HepG2 (cell line): Measurements from ENCODE around the gene IRX3. TPM values are rescaled to one million over a fixed set of nuclear protein-coding genes. Genes with fewer than 3 reads are reported as not detected.

Experiments
- FIP1L1 ChIP-seq: fragments of 200-400 bp; formaldehyde crosslinking; IDR thresholded peaks from 2 replicates; pipeline ENCODE4 v1.6.1; 2018; ENCODE audit warnings: low read depth, mild to moderate bottlenecking, low read length, moderate library complexity, borderline replicate concordance; ENCODE audit not compliant: insufficient read depth
- FOXA1 ChIP-seq, 2 experiments: fragments of 450-650 bp in 1 of 2; sonication (generic) in 1 of 2; formaldehyde crosslinking in 1 of 2; IDR thresholded peaks; 2 replicates each; pipeline versions ENCODE4 v1.4.0 to v1.6.1; 2016 to 2020; ENCODE audit warnings: missing genetic modification reagents in 1 of 2
- GFI1 ChIP-seq: sonication (generic); formaldehyde crosslinking; IDR thresholded peaks from 2 replicates; pipeline ENCODE4 v1.5.0; 2020; ENCODE audit warnings: missing genetic modification reagents, mild to moderate bottlenecking, borderline replicate concordance
- GTF2F1 ChIP-seq: fragments of 150-350 bp; IDR thresholded peaks from 2 replicates; pipeline ENCODE4 v1.6.1; 2014; ENCODE audit warnings: low read length
- HNRNPLL ChIP-seq: fragments of 200-400 bp; formaldehyde crosslinking; IDR thresholded peaks from 2 replicates; pipeline ENCODE4 v1.6.1; 2017; ENCODE audit warnings: mild to moderate bottlenecking, low read depth, low read length; ENCODE audit not compliant: poor library complexity, severe bottlenecking
- JUNB ChIP-seq: sonication (generic); formaldehyde crosslinking; IDR thresholded peaks from 2 replicates; pipeline ENCODE4 v1.8.0; 2022; ENCODE audit warnings: missing genetic modification reagents, mild to moderate bottlenecking, borderline replicate concordance
- MAFF ChIP-seq: IDR thresholded peaks from 2 replicates; pipeline ENCODE4 v1.6.1; 2011; ENCODE audit warnings: low read depth, low read length, improper control_type of control experiment
- MIER3 ChIP-seq: IDR thresholded peaks from 2 replicates; pipeline ENCODE4 v1.6.1; 2016; ENCODE audit warnings: missing compliant biosample characterization, borderline replicate concordance
- NCOA2 ChIP-seq: sonication (generic); formaldehyde crosslinking; IDR thresholded peaks from 2 replicates; pipeline ENCODE4 v1.8.0; 2022; ENCODE audit warnings: inconsistent platforms
- SP2 ChIP-seq: sonication (generic); formaldehyde crosslinking; IDR thresholded peaks from 2 replicates; pipeline ENCODE4 v1.5.1; 2020; ENCODE audit warnings: mild to moderate bottlenecking, missing genetic modification reagents
- TBX2 ChIP-seq: sonication (generic); formaldehyde crosslinking; IDR thresholded peaks from 2 replicates; pipeline ENCODE4 v1.5.0; 2020; ENCODE audit warnings: missing genetic modification reagents, mild to moderate bottlenecking, borderline replicate concordance
- ZNF143 ChIP-seq: sonication (generic); formaldehyde crosslinking; IDR thresholded peaks from 2 replicates; pipeline ENCODE4 v1.4.0; 2020; ENCODE audit warnings: missing genetic modification reagents
- ZNF329 ChIP-seq: sonication (generic); formaldehyde crosslinking; IDR thresholded peaks from 2 replicates; pipeline ENCODE4 v1.9.0; 2021; ENCODE audit warnings: low read depth, mild to moderate bottlenecking, missing genetic modification reagents
- ZNF589 ChIP-seq: sonication (generic); formaldehyde crosslinking; conservative IDR thresholded peaks from 2 replicates; pipeline ENCODE4 v1.8.0; 2022; ENCODE audit warnings: mild to moderate bottlenecking, moderate library complexity, missing genetic modification reagents
- ZNF670 ChIP-seq: sonication (generic); formaldehyde crosslinking; IDR thresholded peaks from 2 replicates; pipeline ENCODE4 v1.8.0; 2022; ENCODE audit warnings: mild to moderate bottlenecking, missing genetic modification reagents, borderline replicate concordance
- polyA plus RNA-seq, 8 experiments: library from polyadenylated mRNA; depleted of rRNA in 3 of 8; stranded (reverse) in 7 of 8; unstranded in 1 of 8; fragments of >200 nt; fragmentation: Illumina TruSeq in 4 of 8; extraction: Trizol in 4 of 8; gene quantifications; 2 replicates each; pipeline versions ENCODE4 v1.2.1 to v1.2.3, GENCODE V29; 2011 to 2016; ENCODE audit warnings: low read depth in 4 of 8, missing spikeins in 1 of 8, mixed read lengths in 1 of 8; ENCODE audit not compliant: insufficient read depth in 1 of 8
- total RNA-seq, 5 experiments: library from RNA; depleted of rRNA; stranded (reverse); fragments of >200 nt; fragmentation: Illumina TruSeq; extraction: Trizol; gene quantifications; 2 replicates each; pipeline ENCODE4 v1.2.3, GENCODE V29; 2016; ENCODE audit warnings: low read depth in 1 of 5
- TF ChIP-seq, protein P1 (sequence below): sonication (generic); formaldehyde crosslinking; IDR thresholded peaks from 2 replicates; pipeline ENCODE4 v1.5.0; 2020; ENCODE audit warnings: mild to moderate bottlenecking, missing genetic modification reagents, borderline replicate concordance
- TF ChIP-seq, protein P2 (sequence below): sonication (generic); formaldehyde crosslinking; conservative IDR thresholded peaks from 2 replicates; pipeline ENCODE4 v1.4.0; 2020; ENCODE audit warnings: missing genetic modification reagents
- TF ChIP-seq, protein P3 (sequence below): sonication (generic); formaldehyde crosslinking; IDR thresholded peaks from 2 replicates; pipeline ENCODE4 v1.5.1; 2020; ENCODE audit warnings: mild to moderate bottlenecking, missing genetic modification reagents, moderate library complexity
- TF ChIP-seq, protein P4 (sequence below): sonication (generic); formaldehyde crosslinking; IDR thresholded peaks from 2 replicates; pipeline ENCODE4 v1.4.0; 2020; ENCODE audit warnings: mild to moderate bottlenecking, missing genetic modification reagents

Gene IRX3
- total and polyA plus RNA-seq, 2 of the 13 experiments (the other 11 are each of a cell fraction or from before 2014, with no cell fraction given): 9.2 to 16.4 TPM

DNA sequence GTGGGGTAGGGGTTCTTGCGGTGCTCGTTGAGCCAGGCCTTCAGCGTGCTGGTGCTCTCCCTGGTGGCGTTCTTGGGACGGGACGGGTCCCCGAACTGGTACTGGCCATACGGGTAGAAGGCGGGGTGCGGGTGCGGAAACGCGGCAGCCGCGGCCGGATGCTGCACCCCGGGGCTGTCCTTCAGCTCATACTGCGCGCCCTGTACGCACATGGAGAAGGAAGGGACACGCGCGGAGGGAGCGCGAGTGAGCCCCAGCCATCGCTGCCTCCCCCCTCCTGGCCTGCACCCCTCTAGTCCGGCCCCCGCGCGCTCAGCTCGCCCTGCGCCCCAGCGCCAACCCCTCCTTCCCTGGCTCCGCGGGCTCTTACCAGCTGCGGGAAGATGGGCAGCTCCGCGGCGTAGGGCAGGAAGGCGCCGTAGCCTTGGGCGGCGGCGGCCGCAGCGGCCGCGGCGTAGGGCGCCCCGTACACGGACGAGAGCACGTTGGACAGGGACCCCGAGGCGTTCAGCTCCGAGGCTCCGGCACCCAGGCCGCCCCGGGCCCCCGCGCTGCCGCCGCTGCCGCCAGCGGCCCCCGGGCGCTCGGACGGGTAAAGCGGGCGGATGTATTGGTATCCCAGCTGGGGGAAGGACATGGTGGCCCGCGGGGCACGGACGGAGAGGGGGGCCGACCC lies 1.0 kb downstream of the IRX3 start (continued):
- TF ChIP-seq, protein P1, sequence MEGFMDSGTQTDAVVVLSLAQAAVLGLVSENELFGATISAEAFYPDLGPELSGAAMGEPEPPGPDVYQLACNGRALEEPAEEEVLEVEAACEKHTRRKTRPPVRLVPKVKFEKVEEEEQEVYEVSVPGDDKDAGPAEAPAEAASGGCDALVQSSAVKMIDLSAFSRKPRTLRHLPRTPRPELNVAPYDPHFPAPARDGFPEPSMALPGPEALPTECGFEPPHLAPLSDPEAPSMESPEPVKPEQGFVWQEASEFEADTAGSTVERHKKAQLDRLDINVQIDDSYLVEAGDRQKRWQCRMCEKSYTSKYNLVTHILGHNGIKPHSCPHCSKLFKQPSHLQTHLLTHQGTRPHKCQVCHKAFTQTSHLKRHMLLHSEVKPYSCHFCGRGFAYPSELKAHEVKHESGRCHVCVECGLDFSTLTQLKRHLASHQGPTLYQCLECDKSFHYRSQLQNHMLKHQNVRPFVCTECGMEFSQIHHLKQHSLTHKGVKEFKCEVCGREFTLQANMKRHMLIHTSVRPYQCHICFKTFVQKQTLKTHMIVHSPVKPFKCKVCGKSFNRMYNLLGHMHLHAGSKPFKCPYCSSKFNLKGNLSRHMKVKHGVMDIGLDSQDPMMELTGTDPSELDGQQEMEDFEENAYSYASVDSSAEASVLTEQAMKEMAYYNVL (CRISPR knock-in tag): no peak
- TF ChIP-seq ZNF589 (no peak), ZNF670 (CRISPR knock-in tag) (peak; percentile 34; the same call in 1 of the 2 replicates), GTF2F1 (no peak), SP2 (no peak), FIP1L1 (no peak), ZNF143 (no peak), GFI1 (CRISPR knock-in tag) (no peak), NCOA2 (CRISPR knock-in tag) (no peak), FOXA1 (IDR thresholded peaks at IDR 0.05) (no peak), FOXA1 (CRISPR knock-in tag; IDR thresholded peaks at IDR 0.05) (no peak), ZNF329 (CRISPR knock-in tag) (0 out of 2 replicates have a peak, but pooled peaks have one; percentile 66), HNRNPLL (peak; percentile 94), MIER3 (CRISPR knock-in tag) (no peak), TBX2 (CRISPR knock-in tag) (no peak), JUNB (CRISPR knock-in tag) (no peak), MAFF (no peak)
- TF ChIP-seq, protein P2, sequence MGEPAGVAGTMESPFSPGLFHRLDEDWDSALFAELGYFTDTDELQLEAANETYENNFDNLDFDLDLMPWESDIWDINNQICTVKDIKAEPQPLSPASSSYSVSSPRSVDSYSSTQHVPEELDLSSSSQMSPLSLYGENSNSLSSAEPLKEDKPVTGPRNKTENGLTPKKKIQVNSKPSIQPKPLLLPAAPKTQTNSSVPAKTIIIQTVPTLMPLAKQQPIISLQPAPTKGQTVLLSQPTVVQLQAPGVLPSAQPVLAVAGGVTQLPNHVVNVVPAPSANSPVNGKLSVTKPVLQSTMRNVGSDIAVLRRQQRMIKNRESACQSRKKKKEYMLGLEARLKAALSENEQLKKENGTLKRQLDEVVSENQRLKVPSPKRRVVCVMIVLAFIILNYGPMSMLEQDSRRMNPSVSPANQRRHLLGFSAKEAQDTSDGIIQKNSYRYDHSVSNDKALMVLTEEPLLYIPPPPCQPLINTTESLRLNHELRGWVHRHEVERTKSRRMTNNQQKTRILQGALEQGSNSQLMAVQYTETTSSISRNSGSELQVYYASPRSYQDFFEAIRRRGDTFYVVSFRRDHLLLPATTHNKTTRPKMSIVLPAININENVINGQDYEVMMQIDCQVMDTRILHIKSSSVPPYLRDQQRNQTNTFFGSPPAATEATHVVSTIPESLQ (CRISPR knock-in tag): no peak
- TF ChIP-seq, protein P3, sequence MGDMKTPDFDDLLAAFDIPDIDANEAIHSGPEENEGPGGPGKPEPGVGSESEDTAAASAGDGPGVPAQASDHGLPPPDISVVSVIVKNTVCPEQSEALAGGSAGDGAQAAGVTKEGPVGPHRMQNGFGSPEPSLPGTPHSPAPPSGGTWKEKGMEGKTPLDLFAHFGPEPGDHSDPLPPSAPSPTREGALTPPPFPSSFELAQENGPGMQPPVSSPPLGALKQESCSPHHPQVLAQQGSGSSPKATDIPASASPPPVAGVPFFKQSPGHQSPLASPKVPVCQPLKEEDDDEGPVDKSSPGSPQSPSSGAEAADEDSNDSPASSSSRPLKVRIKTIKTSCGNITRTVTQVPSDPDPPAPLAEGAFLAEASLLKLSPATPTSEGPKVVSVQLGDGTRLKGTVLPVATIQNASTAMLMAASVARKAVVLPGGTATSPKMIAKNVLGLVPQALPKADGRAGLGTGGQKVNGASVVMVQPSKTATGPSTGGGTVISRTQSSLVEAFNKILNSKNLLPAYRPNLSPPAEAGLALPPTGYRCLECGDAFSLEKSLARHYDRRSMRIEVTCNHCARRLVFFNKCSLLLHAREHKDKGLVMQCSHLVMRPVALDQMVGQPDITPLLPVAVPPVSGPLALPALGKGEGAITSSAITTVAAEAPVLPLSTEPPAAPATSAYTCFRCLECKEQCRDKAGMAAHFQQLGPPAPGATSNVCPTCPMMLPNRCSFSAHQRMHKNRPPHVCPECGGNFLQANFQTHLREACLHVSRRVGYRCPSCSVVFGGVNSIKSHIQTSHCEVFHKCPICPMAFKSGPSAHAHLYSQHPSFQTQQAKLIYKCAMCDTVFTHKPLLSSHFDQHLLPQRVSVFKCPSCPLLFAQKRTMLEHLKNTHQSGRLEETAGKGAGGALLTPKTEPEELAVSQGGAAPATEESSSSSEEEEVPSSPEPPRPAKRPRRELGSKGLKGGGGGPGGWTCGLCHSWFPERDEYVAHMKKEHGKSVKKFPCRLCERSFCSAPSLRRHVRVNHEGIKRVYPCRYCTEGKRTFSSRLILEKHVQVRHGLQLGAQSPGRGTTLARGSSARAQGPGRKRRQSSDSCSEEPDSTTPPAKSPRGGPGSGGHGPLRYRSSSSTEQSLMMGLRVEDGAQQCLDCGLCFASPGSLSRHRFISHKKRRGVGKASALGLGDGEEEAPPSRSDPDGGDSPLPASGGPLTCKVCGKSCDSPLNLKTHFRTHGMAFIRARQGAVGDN: peak; percentile 75
- TF ChIP-seq, protein P4, sequence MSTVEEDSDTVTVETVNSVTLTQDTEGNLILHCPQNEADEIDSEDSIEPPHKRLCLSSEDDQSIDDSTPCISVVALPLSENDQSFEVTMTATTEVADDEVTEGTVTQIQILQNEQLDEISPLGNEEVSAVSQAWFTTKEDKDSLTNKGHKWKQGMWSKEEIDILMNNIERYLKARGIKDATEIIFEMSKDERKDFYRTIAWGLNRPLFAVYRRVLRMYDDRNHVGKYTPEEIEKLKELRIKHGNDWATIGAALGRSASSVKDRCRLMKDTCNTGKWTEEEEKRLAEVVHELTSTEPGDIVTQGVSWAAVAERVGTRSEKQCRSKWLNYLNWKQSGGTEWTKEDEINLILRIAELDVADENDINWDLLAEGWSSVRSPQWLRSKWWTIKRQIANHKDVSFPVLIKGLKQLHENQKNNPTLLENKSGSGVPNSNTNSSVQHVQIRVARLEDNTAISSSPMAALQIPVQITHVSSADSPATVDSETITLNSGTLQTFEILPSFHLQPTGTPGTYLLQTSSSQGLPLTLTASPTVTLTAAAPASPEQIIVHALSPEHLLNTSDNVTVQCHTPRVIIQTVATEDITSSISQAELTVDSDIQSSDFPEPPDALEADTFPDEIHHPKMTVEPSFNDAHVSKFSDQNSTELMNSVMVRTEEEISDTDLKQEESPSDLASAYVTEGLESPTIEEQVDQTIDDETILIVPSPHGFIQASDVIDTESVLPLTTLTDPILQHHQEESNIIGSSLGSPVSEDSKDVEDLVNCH (CRISPR knock-in tag): no peak
